Muscle of back (tissue), 13 donors: ENCODE data around the gene ARFGEF2. TPM values are rescaled to one million over a fixed set of nuclear protein-coding genes. Genes with fewer than 3 reads are reported as not detected.
"Not testable (repeated sequence)": the region's sequence is repeated elsewhere in the genome, so short reads cannot be mapped to it uniquely, and the experiment has no call there.

Source experiments
- DNase-seq, 3 donors: peaks; one replicate each; pipeline versions ENCODE4 v3.0.0 to v3.0.0-alpha.2; 2013
- long read RNA-seq, 9 donors: transcript quantifications; one replicate each; lab custom pipeline, GENCODE V29; 2026
- polyA plus RNA-seq, 10 donors: library from polyadenylated mRNA; unstranded; fragments of 120-200 nt; gene quantifications; one replicate each; pipeline ENCODE4 v1.2.1, GENCODE V29; 2013; ENCODE audit not compliant: insufficient read length in 10 of 10

The ARFGEF2 gene
- 10 to 100 TPM; 11.2 to 17.0 (median 14.7) TPM for polyA plus RNA-seq
- long read RNA-seq, donor 1 = 0 reads
- long read RNA-seq, donor 2, full-length matches to known transcripts = 1 of 1 reads
- long read RNA-seq, donor 2, partial matches to known transcripts = 0 of 1 reads
- long read RNA-seq, donor 2, other reads (novel, unspliced or antisense) = 0 of 1 reads
- long read RNA-seq, donor 3 = 0 reads
- long read RNA-seq, donor 4 = 0 reads
- long read RNA-seq, donor 5 = 0 reads
- long read RNA-seq, donor 6 = 0 reads
- long read RNA-seq, donor 7, full-length matches to known transcripts = 1 of 1 reads
- long read RNA-seq, donor 7, partial matches to known transcripts = 0 of 1 reads
- long read RNA-seq, donor 7, other reads (novel, unspliced or antisense) = 0 of 1 reads
- long read RNA-seq, donor 8 = 0 reads
- long read RNA-seq, donor 9 = 0 reads

DNA sequence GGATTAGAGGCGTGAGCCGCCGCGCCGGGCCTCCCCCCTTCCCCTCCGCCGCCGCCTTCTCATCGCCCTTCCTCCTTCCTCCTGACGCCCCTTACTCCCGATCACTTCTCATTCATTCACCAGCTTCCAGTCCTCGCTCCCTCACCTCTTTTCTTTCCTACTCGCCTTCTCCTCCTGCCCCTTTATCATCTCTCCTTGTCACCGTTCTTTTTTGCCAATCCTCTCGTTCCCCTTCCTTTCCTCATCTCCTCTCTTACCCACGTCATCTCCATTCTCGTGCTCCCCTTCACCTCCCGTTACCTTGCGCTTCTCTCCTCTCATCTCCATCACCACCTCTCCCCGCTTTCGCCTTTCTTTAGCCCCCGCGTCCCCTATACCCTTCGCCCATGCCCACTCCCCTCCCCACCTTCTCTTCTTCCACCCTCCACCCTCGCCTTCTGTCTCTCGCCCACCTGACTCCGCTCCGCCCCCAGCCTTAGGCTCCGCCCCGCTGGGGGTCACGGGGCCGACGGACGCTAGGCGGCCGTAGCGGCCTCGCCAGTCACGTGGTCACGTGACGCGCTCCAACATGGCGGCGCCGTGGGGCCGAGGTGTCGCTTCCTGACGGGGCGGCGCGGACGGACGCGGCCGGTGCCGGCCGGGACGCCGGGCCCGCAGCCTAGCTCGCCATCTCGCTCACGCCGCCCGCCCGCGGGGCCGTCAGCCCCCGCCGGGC is at the start of gene ARFGEF2:
TSS of gene ARFGEF2 (plus strand) at position 544 of the 715 bp plus-strand sequence. CDS start 179 bp downstream, outside the sequence.
- DNase-seq = peak; percentile 93 to 98 (median 97)

DNA sequence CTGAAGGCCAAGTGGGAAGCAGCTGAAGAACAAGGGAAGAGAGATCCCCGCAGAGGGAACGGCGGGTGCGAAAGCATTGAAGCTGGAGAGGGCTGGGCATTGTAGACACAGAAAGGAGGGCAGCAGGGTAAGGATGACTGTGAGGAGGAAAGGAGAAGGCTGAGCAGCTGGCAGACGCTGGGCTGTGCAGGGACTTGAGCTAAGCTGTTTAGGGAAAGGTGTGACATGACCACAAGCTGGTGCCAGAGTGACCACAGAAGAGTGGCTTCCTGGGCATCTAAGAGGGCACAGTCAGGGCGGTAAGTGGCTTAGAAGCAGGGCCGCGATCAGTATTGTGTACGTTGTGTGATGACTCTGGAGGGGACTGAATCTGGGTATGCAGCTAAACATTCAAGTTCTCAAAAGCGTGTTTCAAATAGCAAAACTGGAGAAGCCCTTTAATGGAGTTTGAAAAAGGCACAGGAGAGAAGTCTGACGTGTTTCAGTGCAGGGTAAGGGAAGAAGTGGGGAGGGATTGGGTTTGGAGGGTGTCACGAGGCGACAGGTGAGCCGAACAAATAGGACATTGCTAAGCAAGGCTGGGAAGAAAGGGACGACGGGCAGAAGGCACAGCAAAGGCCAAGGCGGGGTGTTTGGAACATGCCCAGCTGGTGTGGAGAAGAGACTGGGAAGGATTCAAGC is 46.1 kb upstream of the ARFGEF2 start:
- no peak for DNase-seq

DNA sequence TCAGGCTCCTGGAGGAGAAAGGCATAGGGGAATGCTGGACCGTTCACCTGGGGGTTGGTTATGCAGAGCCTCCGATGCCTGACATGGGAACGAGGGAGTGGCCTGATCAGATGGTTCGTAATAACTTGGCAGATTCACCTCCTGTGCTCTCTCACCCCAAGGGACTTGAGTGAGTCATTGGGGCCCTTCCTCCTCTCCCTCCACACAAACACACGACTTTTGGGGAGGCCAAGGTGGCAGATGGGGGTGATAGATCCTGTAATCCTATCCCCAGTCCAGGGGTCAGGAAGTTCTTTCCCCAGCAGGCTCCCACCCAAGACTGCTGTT is 45.6 kb upstream of the ARFGEF2 start:
- DNase-seq = no peak

DNA sequence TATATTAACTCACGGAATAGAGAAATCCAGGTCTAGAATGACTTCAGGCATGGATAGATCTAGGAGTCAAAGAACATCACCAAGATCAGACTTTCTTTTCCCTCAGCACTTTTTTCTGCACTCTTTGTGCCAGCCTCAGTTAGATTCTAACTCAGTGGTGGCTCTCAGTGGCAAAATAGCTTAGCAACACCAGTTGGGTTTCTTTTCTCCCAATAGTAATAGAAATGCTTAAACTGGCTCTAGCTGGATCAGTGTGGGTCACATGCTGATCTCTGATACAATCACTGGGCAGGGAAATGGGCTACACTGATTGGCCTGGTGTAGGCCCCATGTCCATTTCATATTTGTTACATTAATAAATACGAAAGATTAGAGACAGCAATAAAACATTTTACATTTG is 44.2 kb upstream of the ARFGEF2 start:
- DNase-seq = no peak

DNA sequence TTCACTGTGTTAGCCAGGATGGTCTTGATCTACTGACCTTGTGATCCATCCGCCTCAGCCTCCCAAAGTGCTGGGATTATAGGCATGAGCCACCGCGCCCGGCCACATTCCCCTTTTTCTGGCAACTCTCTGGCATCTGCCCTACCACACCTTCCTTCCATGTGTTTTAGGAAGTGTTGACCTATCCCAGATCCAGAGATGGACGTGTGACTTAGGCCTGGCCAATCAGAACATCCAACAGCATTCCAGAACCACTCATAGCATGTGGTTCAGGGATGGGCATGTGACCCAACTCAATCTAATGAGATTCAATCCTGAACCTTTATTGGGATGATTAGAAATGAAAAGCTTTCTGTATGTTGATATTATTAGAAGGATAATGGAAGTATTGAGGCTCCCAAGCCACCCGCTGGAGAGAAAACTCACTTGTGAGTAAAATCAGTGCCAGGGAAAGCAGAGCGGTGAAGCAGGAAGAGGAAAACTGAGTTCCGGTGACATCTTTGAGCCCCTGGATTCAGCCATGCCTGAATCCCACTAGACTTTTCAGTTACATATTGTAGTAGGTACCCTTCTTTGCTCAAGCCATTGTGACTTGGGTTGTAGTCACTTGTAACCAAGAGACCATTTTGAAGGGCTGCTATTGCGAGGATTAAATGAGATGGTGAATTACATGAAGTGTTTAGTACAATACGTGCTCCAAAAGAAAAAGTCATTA is 42.8 kb upstream of the ARFGEF2 start:
- no peak for DNase-seq

DNA sequence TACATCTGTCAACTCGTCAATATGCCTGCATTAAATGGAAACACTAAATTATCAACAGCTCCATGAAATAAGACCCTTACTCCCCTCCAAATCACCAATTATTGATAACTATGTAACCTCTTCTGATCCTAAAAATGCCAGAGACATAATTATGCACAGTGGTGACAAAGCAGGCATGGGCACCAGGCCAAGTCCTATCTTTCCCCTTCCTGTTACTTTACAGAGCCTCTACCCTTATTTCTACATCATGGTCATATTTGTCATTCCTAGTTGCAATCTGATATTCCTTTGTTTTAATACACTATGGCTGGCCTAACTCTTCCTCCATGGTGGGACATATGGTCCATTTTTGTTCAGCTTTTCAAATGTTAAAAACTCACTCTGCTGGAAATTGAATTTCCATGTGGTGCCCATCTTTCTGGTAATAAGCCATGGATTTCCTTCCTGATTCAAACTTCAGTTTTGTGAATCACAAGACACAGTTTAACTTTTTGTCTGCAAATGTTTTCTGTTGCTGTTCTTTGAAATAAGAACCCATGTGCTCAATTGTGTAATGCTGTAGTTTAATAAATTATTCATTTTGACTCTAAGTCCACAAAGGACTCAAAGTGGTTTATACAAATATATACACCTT is 41.8 kb upstream of the ARFGEF2 start:
- DNase-seq = peak in 1 of 3 donors; percentile 48

DNA sequence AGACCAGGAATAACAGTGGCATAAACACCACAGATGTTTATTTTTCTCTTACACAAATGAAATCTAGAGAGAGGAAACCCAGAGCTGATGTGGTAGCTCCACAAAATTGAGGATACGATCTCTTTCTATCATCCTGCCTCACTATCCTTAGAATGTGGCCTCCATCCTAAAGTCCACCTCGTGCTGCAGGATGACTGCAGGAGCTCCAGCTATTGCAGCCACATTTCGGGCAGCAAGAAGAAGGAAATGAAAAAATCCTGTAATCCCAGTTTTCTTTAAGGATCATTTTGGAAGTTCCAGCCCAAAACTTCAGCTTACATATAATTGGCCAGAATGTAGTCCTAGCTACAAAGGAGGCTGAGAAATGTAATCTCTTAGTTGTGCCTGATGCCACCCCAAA is 41.2 kb upstream of the ARFGEF2 start:
- DNase-seq = no peak

DNA sequence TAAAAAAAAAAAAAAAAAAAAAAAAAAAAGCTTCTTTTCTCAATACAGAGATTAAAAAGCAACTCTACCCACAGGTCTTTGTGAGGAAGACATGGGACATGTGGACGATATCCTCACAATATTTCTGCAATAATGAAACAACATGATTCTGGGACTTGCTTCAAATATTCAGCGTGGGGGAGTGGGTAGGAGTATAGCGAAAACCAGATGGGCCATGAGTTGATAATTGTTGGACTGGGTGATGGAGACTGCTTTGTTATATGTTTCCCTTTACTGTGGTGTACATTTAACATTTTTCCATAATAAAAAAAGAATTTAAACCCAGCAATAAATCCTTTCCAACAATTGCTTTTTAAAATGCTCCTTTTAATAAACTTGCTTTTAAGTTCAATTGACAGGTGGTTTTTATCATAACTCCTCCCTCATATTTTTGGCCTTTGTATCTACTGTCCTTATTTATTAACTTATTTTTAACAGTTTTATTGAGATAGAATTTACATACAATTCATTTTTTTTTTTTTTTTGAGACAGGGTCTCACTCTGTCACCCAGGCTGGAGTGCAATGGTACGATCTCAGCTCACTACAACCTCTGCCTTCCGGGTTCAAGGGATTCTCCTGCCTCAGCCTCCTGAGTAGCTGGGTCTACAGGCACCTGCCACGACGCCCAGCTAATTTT is 40.4 kb upstream of the ARFGEF2 start:
- DNase-seq = peak in 1 of 3 donors; percentile 47

DNA sequence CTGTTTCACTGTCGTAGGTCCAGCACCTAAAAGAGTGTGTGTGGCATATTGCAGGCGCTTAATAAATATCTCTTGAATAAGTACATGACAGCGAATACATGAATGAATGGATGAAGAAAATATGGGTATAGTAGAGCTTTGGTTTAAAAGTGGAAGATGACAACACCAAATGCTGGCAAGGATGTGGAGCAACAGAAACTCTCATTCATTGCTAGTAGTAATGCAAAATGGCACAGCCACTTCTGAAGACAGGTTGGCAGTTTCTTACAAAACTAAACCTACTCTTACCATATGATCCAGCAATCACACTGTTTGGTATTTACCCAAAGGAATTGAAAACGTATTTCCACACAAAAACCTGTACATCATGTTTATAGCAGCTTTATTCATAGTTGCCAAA is 36.3 kb upstream of the ARFGEF2 start:
- no peak for DNase-seq

DNA sequence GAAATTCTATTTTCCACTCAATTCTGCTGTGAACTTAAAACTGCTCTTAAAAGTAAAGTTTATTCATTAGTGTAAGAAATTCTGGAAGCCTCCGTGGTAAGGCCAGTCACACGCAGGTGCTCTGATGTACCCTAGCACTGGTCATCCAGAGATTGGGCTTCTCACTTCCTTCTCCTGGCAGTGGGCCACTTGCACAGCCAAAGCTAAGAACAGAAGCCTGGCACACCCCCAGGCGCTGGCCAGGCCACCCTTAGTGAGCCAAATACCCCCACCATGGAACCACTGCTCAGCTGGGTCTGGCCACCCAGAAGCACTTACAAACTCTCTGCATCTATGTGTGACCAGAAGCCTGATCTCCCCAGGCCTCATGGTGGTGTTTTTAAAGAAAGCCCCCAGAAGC is 35.3 kb upstream of the ARFGEF2 start:
- DNase-seq = no peak

DNA sequence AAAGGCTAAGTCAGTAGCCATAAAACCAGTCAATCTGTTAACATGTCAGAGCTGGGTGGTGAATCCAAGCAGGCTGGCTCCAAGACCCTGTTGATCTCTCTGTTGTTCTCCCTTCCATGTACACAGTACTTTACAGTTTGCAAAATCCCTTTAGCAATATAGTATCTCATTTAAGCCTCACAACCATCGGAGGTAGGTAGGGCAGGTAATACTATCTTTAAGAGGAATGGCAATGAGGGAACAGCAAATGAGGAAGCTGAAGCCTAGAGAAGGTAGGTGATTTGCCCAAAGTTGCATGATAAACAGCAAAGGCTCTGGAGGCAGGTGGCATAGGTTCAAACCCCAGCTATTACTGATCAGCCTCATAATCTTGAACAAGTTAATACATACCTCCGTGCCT is 34.7 kb upstream of the ARFGEF2 start:
- DNase-seq = no peak

DNA sequence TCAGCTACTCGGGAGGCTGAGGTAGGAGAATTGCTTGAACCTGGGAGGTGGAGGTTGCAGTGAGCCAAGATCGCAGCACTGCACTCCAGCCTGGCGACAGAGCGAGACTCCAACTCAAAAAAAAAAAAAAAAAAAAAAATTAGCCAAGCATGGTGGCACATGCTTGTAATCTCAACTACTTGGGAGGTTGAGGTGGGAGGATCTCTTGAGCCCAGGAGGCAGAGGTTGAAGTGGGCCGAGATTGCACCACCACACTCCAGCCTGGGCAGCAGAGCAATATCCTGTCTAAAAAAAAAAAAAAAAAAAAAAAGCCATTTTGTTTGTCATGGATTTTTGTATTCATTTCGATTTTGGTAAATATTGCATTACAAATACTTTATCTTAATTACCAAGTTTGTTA is 33.0 kb upstream of the ARFGEF2 start:
- not testable (repeated sequence) for DNase-seq

DNA sequence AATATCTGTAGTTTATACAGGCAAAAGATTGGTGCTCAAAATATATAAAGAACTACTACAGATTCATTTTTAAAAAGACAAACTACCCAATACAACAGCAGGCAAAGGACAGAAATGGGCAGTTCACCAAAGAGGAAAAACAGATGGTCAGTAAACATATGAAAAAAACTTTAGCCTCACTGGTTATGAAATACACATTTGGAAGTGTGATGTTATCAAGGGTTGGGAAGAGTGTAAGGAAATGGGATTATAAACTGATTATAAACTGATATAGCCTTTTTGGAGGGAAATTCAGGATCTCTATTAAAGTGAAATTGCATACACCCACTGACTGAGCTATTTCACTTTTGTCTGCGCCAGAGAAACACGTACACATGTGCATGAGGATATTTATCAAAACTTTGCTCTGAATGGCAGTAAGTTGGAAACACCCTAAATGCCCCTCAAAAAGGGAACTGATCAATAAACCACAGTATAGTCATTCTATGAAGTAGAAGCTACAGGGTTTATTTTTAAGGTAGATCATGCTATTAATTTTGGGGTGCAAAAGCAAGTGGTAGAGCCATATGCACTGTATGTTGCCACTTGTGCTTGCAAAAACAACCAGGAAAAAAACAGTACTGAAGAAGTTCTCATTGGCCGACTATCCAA is 32.2 kb upstream of the ARFGEF2 start:
- DNase-seq = peak in 1 of 3 donors; percentile 74

DNA sequence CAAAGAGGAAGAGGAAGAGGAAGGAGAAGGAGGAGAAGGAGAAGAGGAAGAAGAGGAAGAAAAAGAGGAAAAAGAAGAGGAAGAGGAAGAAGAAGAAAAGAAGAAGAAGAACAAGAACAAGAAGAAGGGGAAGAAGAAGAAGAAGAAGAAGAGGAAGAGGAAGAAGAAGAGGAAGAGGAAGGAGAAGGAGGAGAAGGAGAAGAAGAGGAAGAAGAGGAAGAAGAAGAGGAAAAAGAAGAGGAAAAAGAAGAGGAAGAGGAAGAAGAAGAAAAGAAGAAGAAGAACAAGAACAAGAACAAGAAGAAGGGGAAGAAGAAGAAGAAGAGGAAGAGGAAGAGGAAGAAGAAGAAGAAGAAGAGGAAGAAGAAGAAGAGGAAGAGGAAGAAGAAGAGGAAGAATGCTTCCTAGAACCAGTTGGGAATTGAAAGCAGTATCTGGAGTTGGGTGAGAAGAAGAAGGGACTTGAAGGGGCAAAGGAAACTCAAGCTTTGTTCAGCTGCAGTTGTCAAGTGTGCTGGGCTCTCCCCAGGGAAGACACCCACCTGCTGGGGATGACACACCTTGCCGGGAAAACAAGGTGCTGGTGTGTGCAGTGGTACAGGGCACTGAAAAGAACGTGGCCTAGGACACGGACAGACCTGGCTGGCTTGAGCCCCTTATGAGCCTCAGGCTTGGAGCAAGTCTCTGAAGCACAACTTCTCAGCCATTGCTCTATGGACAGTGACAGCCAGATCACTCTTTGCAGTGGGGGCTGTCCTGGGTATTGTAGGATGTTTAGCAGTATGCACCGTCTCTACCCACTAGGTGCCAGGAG is 30.1 kb upstream of the ARFGEF2 start:
- no peak for DNase-seq

DNA sequence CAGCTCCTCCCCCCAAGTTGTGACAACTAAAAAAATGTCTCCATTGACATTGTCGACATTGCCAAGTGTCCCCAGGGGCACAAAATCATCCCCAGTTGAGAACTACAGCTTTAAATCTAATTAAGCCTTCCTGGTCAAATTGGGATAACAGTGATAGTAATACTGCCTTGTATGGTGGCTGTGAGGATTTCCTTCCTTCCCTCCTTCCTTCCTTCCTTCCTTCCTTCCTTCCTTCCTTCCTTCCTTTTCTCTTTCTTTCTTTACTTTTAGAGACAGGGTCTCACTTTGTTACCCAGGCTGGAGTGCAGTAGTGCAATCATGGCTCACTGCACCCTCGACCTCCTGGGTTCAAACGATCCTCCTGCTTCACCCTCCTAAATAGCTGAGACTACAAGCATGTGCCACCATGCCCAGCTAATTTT is 29.5 kb upstream of the ARFGEF2 start:
- no peak for DNase-seq

DNA sequence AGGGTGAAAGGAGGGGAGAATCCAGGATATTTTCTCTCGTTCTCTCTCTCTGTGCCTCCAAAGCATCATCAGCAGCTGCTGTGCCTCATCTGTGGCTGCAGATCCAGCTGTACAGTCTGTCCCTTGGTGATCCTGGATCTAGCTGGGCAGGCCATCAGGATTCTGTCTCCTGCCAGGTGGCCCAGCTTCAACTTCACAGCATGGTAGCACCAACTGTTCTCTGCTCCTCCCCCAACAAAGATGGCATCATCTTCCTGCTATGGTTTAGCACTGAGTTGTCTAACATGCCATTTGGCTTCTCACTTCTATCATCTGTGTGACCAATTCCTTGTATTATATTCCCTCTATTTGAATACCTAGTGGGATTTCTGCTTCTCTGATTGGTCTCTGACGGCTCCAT is 28.6 kb upstream of the ARFGEF2 start:
- peak in 2 of 3 donors; percentile 58 to 76 for DNase-seq

DNA sequence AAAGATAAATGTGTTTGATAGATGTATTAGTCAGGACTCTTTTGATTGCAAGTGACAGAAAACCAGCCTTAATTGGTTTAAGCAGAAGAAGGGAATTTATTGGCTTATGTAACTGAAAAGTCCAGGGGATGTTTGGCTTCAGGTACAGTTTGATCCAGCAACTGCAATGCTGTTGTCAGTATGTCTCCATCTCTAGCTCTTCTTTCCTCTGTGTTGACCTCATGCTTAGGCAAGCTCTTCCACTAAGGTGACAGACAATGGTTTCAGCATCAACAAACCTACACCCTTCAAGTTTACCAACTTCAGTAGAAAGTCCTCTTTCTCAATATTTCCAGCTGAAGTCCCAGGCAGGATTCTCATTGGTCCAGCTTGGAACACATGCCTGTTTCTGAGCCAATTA is 28.1 kb upstream of the ARFGEF2 start:
- no peak for DNase-seq

DNA sequence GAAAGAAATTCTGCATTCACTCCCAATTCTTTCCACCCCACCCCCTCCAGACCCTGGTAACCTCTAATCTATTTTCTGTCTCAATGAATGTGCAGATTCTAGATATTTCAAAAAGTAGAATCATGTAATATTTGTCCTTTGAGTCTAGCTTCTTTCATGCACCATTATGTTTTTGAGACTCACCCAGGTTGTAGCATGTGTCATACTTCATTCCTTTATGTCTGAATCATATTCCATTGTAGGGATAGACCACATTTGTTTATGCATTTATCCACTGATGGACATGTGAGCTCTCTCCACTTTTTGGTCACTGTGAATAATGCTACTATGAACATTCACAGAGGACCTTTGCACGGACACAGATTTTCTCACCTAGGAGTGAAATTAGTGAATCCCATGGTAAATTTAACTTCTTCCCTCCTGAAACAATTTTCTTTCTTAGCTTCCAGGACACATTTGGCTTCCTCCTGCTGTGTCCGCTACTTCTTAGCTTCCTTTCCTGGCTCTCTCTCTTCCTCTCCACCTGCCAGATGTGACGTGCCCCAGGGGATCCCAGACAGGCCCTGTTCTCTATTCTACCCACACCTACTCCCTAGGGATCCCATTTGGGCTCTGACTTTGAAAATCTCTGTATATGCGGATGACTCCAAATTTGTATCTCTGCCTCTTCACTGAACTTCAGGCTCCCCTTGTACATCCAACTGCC is 24.1 kb upstream of the ARFGEF2 start:
- DNase-seq = peak in 2 of 3 donors; percentile 58 to 73

DNA sequence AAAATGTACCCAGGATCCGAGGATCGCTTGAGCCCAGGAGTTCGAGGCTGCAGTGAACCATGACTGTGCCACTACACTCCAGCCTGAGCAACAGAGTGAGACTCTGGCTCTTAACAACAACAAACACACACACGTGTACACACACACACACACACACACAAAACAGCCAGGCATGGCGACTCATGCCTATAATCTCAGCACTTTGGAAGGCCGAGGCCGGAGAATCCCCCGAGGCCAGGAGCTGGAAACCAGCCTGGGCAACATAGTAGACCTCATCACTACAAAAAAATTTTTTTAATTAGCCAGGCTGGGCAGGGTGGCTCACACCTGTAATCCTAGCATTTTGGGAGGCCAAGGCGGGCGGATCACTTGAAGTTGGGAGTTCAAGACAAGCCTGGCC is 23.3 kb upstream of the ARFGEF2 start:
- no peak for DNase-seq
